Neural progenitor cell (in vitro differentiated cells): ENCODE results near the gene TBC1D1. TPM values are rescaled to one million over a fixed set of nuclear protein-coding genes. Genes with fewer than 3 reads are reported as not detected.

Experiments
- DNase-seq: peaks from one replicate; pipeline ENCODE4 v3.0.0-alpha.2; 2016; ENCODE audit warnings: low spot score
- H2AFZ ChIP-seq: fragments of 200-600 bp; sonication (generic); replicated peaks from 2 replicates; pipeline ENCODE4 v1.6.1; 2016; ENCODE audit warnings: antibody characterized with exemption
- H3F3A ChIP-seq: fragments of 200-600 bp; sonication (generic); 2 replicates; pipeline ENCODE4 v1.6.1; 2016; ENCODE audit warnings: antibody characterized with exemption, low read depth
- H3K27ac ChIP-seq: fragments of 200-600 bp; sonication (generic); 2 replicates; pipeline ENCODE4 v1.5.1; 2016; ENCODE audit warnings: mild to moderate bottlenecking
- H3K27me3 ChIP-seq: fragments of 200-600 bp; sonication (generic); 2 replicates; pipeline ENCODE4 v1.6.1; 2016; ENCODE audit warnings: mild to moderate bottlenecking, moderate library complexity
- H3K36me3 ChIP-seq: fragments of 200-600 bp; sonication (generic); 2 replicates; pipeline ENCODE4 v1.5.1; 2016
- H3K4me1 ChIP-seq: fragments of 200-600 bp; sonication (generic); 2 replicates; pipeline ENCODE4 v1.6.1; 2016; ENCODE audit warnings: mixed run types
- H3K4me2 ChIP-seq: fragments of 200-600 bp; sonication (generic); 2 replicates; pipeline ENCODE4 v1.6.1; 2016
- H3K4me3 ChIP-seq: fragments of 200-600 bp; sonication (generic); 2 replicates; pipeline ENCODE4 v1.5.1; 2016
- H3K79me2 ChIP-seq: fragments of 200-600 bp; sonication (generic); 2 replicates; pipeline ENCODE4 v1.6.1; 2016; ENCODE audit warnings: low read depth
- H3K9ac ChIP-seq: fragments of 200-600 bp; sonication (generic); 2 replicates; pipeline ENCODE4 v1.6.1; 2016
- H3K9me3 ChIP-seq: fragments of 200-600 bp; sonication (generic); 2 replicates; pipeline ENCODE4 v1.5.1; 2016; ENCODE audit warnings: low read depth
- H4K20me1 ChIP-seq: fragments of 200-600 bp; sonication (generic); 2 replicates; pipeline ENCODE4 v1.6.1; 2016; ENCODE audit warnings: low read depth
- H3K27ac Mint-ChIP-seq: 3 replicates; pipeline ENCODE4 v1.8.0; 2021; ENCODE audit warnings: mixed read lengths
- H3K27me3 Mint-ChIP-seq: 2 replicates; pipeline ENCODE4 v1.8.0; 2022; ENCODE audit warnings: low read depth, mild to moderate bottlenecking, inconsistent platforms, moderate library complexity, mixed read lengths; ENCODE audit not compliant: insufficient read depth
- H3K36me3 Mint-ChIP-seq: 3 replicates; pipeline ENCODE4 v1.8.0; 2021; ENCODE audit warnings: mixed read lengths
- H3K4me1 Mint-ChIP-seq: 3 replicates; pipeline ENCODE4 v1.8.0; 2021; ENCODE audit warnings: mixed read lengths
- H3K4me3 Mint-ChIP-seq: 3 replicates; pipeline ENCODE4 v1.8.0; 2021; ENCODE audit warnings: mild to moderate bottlenecking, moderate library complexity, mixed read lengths
- H3K9me3 Mint-ChIP-seq: 3 replicates; pipeline ENCODE4 v1.8.0; 2020; ENCODE audit warnings: mixed read lengths
- CTCF ChIP-seq: fragments of 200-600 bp; sonication (generic); IDR thresholded peaks from 2 replicates; pipeline ENCODE4 v1.5.1; 2017; ENCODE audit warnings: antibody characterized with exemption, mild to moderate bottlenecking
- EZH2 ChIP-seq: fragments of 200-600 bp; sonication (generic); IDR thresholded peaks from 2 replicates; pipeline ENCODE4 v1.6.1; 2017; ENCODE audit warnings: antibody characterized with exemption, mild to moderate bottlenecking, moderate library complexity
- EZH2phosphoT487 ChIP-seq: fragments of 200-600 bp; sonication (generic); IDR thresholded peaks from 2 replicates; pipeline ENCODE4 v1.6.1; 2017; ENCODE audit warnings: antibody characterized with exemption
- total RNA-seq: library from RNA; depleted of rRNA; stranded (reverse); fragments of >200 nt; gene quantifications from 2 replicates; pipeline ENCODE4 v1.2.3, GENCODE V29; 2015; ENCODE audit warnings: low replicate concordance

TBC1D1 gene
- total RNA-seq, 1 donor from 2014 or later, result 208 TPM

DNA sequence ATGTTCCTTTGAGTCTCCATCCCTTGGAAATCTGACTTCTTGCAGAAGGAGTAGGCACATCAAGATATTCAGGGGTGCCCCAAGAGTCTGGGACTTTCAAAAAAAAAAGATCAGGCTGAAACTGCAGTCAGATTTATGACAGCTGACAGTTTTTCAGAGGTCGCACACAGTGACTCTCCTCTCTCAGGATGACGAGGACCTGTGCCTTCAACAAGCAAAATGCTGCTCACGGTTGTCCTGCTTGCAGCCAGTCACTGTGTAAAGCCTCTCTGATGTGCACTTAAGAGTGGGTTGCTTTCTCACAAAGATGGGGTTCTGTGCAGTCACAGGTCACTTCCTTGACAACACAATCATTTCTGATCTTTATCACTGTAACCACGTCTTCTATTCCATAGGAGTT is 247.5 kb downstream of the TBC1D1 start:
- no peaks in the 10 kb centered on the region for H3F3A ChIP-seq
- no peak for DNase-seq
- Mint-ChIP-seq H3K4me3 (no peak overlapping the region), H3K27me3 (peaks cover 4% of the 10 kb centered on the region), H3K27ac (no peak overlapping the region), H3K36me3 (peaks cover 53% of the 10 kb centered on the region), H3K4me1 (peaks cover 21% of the 10 kb centered on the region), H3K9me3 (no peaks in the 10 kb centered on the region)
- no peaks in the 10 kb centered on the region for H3K4me1 ChIP-seq
- H3K27ac ChIP-seq, result no peak overlapping the region
- no peaks in the 10 kb centered on the region for H3K9me3 ChIP-seq
- H3K36me3 ChIP-seq, result no peaks in the 10 kb centered on the region
- no peaks in the 10 kb centered on the region for H3K79me2 ChIP-seq
- H3K9ac ChIP-seq, result no peak overlapping the region
- no peak for TF ChIP-seq EZH2phosphoT487
- no peak for TF ChIP-seq CTCF
- no peak for TF ChIP-seq EZH2
- H3K4me2 ChIP-seq, result no peak overlapping the region
- H2AFZ ChIP-seq, result no peak overlapping the region
- H3K27me3 ChIP-seq, result no peaks in the 10 kb centered on the region
- H4K20me1 ChIP-seq, result no peaks in the 10 kb centered on the region
- no peak overlapping the region for H3K4me3 ChIP-seq

GRCh38 chr4:38139187-38139586 is 248.3 kb downstream of the TBC1D1 start:
- Histone ChIP-seq H3K79me2 (no peaks in the 10 kb centered on the region), H3K9ac (no peak overlapping the region), H2AFZ (no peak overlapping the region), H3F3A (no peaks in the 10 kb centered on the region), H3K27ac (no peak overlapping the region), H4K20me1 (no peaks in the 10 kb centered on the region), H3K9me3 (no peaks in the 10 kb centered on the region), H3K4me3 (no peak overlapping the region), H3K4me1 (peaks cover 5% of the 10 kb centered on the region), H3K4me2 (no peak overlapping the region), H3K36me3 (no peaks in the 10 kb centered on the region), H3K27me3 (no peaks in the 10 kb centered on the region)
- TF ChIP-seq CTCF (no peak), EZH2phosphoT487 (no peak), EZH2 (no peak)
- DNase-seq, result no peak
- no peak overlapping the region for H3K4me3 Mint-ChIP-seq
- H3K27ac Mint-ChIP-seq, result no peak overlapping the region
- H3K9me3 Mint-ChIP-seq, result no peaks in the 10 kb centered on the region
- H3K36me3 Mint-ChIP-seq, result peaks cover 45% of the 10 kb centered on the region
- H3K4me1 Mint-ChIP-seq, result peaks cover 21% of the 10 kb centered on the region
- peaks cover 4% of the 10 kb centered on the region for H3K27me3 Mint-ChIP-seq

DNA sequence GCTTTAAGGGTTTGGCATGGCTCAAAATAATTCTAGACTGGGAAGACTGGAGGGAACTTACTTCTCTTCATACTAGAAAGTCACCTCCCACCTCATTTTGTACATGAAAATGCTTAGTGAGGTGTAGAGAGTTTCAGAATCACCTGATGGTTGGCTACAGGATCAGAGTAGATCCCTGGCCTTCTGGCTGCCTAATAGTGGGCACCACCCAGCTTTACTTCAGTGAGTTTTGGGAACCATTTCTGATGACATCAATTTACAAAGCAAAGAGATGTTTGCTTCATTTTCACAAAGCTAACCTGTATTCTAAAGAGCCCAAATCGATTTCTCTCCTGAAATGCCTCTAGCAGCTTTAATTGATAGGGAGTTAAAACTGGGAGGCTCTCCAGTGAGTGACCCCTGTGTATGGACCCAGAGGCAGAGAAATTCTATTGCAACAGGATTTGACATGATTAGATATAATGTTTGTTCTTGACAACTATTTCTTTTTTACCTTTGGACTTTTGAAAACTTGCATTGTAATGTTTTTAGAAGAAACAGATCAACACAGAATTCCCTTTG is 249.8 kb downstream of the TBC1D1 start:
- H3K27me3 Mint-ChIP-seq, result peaks cover 4% of the 10 kb centered on the region
- H3F3A ChIP-seq, result no peaks in the 10 kb centered on the region
- H3K9me3 Mint-ChIP-seq, result no peaks in the 10 kb centered on the region
- H4K20me1 ChIP-seq, result no peaks in the 10 kb centered on the region
- H3K4me1 Mint-ChIP-seq, result peaks cover 21% of the 10 kb centered on the region
- H2AFZ ChIP-seq, result no peak overlapping the region
- no peaks in the 10 kb centered on the region for H3K36me3 ChIP-seq
- H3K4me3 ChIP-seq, result no peak overlapping the region
- no peaks in the 10 kb centered on the region for H3K79me2 ChIP-seq
- H3K27me3 ChIP-seq, result no peaks in the 10 kb centered on the region
- DNase-seq, result no peak
- H3K4me1 ChIP-seq, result peaks cover 10% of the 10 kb centered on the region
- no peak overlapping the region for H3K4me3 Mint-ChIP-seq
- H3K27ac ChIP-seq, result no peak overlapping the region
- no peak overlapping the region for H3K9ac ChIP-seq
- H3K4me2 ChIP-seq, result no peak overlapping the region
- peaks cover 35% of the 10 kb centered on the region for H3K36me3 Mint-ChIP-seq
- no peaks in the 10 kb centered on the region for H3K9me3 ChIP-seq
- TF ChIP-seq EZH2, result no peak
- TF ChIP-seq EZH2phosphoT487, result no peak
- TF ChIP-seq CTCF, result no peak
- no peak overlapping the region for H3K27ac Mint-ChIP-seq
